Measurements from ENCODE around the gene DNHD1. TPM values are rescaled to one million over a fixed set of nuclear protein-coding genes. Genes with fewer than 3 reads are reported as not detected.

The DNHD1 gene
- total RNA-seq, 4 donors from 2014 or later = 5.9 to 13.6 (median 8.4) TPM

- no peak for TF ChIP-seq POLR2A (IDR thresholded peaks at IDR 0.05)
- TF ChIP-seq, protein P1, sequence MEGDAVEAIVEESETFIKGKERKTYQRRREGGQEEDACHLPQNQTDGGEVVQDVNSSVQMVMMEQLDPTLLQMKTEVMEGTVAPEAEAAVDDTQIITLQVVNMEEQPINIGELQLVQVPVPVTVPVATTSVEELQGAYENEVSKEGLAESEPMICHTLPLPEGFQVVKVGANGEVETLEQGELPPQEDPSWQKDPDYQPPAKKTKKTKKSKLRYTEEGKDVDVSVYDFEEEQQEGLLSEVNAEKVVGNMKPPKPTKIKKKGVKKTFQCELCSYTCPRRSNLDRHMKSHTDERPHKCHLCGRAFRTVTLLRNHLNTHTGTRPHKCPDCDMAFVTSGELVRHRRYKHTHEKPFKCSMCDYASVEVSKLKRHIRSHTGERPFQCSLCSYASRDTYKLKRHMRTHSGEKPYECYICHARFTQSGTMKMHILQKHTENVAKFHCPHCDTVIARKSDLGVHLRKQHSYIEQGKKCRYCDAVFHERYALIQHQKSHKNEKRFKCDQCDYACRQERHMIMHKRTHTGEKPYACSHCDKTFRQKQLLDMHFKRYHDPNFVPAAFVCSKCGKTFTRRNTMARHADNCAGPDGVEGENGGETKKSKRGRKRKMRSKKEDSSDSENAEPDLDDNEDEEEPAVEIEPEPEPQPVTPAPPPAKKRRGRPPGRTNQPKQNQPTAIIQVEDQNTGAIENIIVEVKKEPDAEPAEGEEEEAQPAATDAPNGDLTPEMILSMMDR (IDR thresholded peaks at IDR 0.05) = no peak
- 63 to 64% methylated on average over 11 of the region's 11 CpGs for WGBS, 2 donors
- intact Hi-C loops (cut with DNase I; ENCODE audit: low total_unique reads) = no loop called here
- no peak overlapping the region for H3K4me3 ChIP-seq (ENCODE audit: low read depth, poor library complexity, severe bottlenecking)
- no peak for DNase-seq (ENCODE audit: low spot score in 2 of 2)
These were observed 90.4 kb downstream of the DNHD1 start for GRCh38 chr11:6587360-6587953.

DNA sequence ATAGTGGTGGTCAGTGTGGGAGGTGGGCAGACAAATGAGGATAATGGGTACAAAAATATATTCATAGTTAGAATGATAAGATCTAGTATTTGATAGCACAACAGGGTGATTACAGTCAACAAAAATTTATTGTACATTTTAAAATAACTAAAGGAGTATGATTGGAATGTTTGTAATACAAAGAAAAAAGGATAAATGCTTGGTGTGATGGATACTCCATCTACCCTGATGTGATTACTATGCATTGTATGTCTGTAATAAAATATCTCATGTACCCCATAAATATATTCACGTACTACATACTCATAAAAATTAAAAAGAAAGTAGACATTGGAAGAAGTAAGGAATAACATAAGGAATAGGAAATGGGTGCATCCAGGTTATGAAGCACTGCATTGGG, 90.9 kb downstream of the DNHD1 start:
- intact Hi-C loops (cut with DNase I; ENCODE audit: low total_unique reads) = no loop called here
- WGBS, 2 donors = 79 to 84% methylated on average over 1 of the region's 1 CpG
- H3K4me3 ChIP-seq (ENCODE audit: low read depth, poor library complexity, severe bottlenecking) = no peak overlapping the region

GRCh38 chr11:6594142-6594768, 97.2 kb downstream of the DNHD1 start:
- H3K4me3 ChIP-seq (ENCODE audit: low read depth, poor library complexity, severe bottlenecking) = no peak overlapping the region
- 79 to 89% methylated on average over 3 of the region's 3 CpGs for WGBS, 2 donors
- intact Hi-C loops (cut with DNase I; ENCODE audit: low total_unique reads) = no loop called here
- TF ChIP-seq, protein P1 (IDR thresholded peaks at IDR 0.05) = no peak
- TF ChIP-seq POLR2A (IDR thresholded peaks at IDR 0.05) = no peak
- DNase-seq (ENCODE audit: low spot score in 2 of 2) = no peak

More for the DNA sequence above, 90.9 kb downstream of the DNHD1 start:
- no peak for DNase-seq (ENCODE audit: low spot score in 2 of 2)
- TF ChIP-seq POLR2A (IDR thresholded peaks at IDR 0.05) = no peak
- TF ChIP-seq, protein P1 (IDR thresholded peaks at IDR 0.05) = no peak

DNA sequence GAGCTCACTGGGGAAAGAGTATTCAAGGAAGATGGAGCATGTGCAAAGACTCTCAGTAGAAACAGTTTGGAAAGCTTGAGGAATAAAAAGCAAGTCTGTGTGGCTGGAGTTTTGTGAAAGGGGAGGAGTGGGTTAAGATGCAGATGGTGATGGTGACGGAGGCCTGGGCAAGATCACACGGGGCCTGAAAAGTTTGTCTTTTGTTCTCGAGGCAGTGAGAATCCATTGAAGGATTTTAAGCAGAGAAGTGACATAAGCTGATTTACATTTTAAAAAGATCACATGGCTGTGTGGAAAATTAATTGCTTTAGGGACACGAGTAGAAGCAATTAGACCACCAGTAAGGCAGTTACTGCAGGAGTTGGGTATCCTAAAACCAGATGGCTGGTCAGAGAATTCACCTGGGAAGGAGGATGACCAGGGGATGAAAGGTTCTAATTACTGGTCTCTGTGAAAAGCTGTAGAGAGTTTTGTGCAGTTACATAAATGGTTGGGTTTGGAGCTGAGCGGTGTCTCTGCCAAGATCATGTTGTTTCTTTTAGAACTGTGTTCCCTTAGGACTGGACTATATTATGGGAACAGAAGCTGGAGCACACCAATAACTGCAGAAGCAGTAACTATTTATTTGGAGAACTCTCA, 99.3 kb downstream of the DNHD1 start:
- intact Hi-C loops (cut with DNase I; ENCODE audit: low total_unique reads) = no loop called here
- no peak for DNase-seq (ENCODE audit: low spot score in 2 of 2)
- no peak overlapping the region for H3K4me3 ChIP-seq (ENCODE audit: low read depth, poor library complexity, severe bottlenecking)
- TF ChIP-seq, protein P1 (IDR thresholded peaks at IDR 0.05) = no peak
- TF ChIP-seq POLR2A (IDR thresholded peaks at IDR 0.05) = no peak
- 52 to 60% methylated on average over 5 of the region's 5 CpGs for WGBS, 2 donors

DNA sequence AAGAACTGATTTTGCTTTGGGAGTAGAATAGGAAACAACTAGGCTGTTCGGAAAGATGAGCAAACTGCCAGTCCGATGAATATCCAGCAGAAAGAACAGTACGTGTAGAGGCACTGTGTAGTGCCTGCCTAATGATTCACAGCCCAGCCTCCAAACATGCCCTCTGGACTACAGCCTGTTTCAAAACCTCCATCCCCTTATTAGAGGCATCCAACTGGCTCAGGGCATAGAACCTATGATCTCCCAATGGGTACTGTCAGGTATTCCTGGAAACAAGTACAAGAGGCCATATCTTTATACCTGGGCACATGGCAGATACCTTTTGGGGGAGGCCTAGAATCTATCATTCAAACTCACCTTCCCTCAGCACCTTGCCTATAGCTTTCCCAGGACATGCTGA, 101.5 kb downstream of the DNHD1 start:
- 66 to 86% methylated on average over 3 of the region's 3 CpGs for WGBS, 2 donors
- DNase-seq (ENCODE audit: low spot score in 2 of 2) = no peak
- H3K4me3 ChIP-seq (ENCODE audit: low read depth, poor library complexity, severe bottlenecking) = no peak overlapping the region
- TF ChIP-seq, protein P1 (IDR thresholded peaks at IDR 0.05) = no peak
- no peak for TF ChIP-seq POLR2A (IDR thresholded peaks at IDR 0.05)
- intact Hi-C loops (cut with DNase I; ENCODE audit: low total_unique reads) = no loop called here
